LNCAP (cell line): ENCODE results near the gene TTC39C.

Experiments
- CTCF ChIP-seq: fragments of 450-650 bp; IDR thresholded peaks from 2 replicates; pipeline ENCODE4 v1.5.1; 2017; ENCODE audit warnings: mild to moderate bottlenecking

Gene TTC39C

DNA sequence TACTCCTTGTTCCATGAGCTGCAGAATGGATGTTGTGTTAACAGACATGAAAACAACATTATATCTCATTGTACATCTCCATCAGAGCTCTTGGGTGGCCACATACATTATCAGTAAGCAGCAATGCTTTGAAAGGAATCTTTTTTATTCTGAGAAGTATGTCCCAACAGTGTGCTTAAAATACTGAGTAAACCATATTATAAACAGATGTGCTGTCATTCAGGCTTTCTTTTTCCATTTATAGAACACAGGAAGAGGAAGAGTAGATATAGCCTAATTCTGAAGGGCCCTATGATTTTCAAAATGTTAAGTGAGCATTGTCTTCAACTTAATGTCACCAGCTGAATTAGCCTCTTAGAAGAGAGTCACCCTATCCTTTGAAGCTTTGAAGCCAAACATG lies 80.0 kb downstream of the TTC39C start:
- TF ChIP-seq CTCF, result no peak

GRCh38 chr18:24095976-24096375 lies 81.4 kb downstream of the TTC39C start:
- no peak for TF ChIP-seq CTCF

DNA sequence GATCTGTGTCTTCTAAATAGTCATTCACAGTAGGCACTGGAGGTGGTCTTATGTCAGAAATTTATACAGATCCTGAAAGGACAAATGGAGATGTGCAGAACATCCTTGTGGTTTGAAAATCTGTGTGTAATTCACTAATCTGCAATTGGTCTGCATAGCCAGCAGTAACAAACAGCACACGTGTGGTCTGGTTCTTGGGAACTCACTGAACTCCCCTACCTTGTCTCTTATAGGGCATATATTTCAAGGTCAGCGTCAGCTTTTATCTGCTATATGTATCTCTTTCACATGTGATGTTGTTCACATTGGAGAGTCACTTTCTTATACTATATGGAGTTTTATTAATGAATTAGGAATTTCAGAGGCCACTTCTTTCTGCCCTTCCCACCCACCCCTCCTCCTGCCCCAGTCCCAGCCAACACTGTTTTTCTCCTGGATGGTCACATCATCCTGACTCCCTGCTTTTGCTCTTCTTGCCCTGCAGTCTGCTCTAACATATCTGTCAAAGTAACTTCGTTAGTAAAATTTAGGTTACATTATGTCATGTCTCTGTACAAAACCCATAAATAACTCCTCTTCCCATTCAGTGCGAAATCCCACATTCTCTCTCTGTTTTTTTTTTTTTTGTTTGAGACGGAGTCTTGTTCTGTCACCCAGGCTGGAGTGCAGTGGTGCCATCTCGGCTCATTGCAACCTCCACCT lies 88.9 kb downstream of the TTC39C start:
- TF ChIP-seq CTCF, result no peak

GRCh38 chr18:24104486-24104885 lies 89.9 kb downstream of the TTC39C start:
- no peak for TF ChIP-seq CTCF

DNA sequence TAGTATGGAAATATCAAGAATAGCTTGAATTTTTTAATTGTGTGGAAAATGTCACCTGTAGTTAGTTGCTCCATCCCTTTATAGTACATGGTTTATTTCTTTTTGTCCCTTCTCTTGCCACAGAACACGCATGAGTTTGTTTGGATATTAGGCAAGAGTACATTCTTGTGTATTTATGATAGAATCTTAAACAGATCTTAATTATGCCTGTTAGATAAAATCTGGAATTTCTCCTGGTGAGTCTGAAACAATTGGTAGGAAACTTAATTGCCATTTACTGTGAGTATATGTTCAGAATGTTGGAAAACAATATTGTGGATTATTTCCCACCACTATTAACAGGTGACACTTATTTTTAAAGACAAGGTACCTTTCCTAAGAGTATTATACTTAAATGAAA lies 94.1 kb downstream of the TTC39C start:
- TF ChIP-seq CTCF, result no peak

DNA sequence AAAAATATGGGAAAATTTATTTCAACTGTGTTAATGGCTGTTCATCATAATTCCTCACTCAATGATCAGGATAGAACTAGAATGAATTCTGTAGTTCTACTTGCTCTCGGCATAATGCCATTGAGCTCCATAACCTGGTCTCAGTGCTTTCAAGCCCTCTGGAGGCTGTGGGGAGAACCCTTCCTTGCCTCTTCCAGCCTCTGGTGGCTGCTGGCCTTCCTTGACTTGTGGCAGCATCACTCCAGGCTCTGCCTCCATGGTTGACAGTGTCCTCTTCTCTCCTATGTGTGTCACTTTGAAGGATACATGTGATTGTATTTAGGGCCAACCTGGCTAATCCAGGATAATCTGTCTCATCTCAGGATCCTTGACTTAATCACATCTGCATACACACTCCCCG lies 97.4 kb downstream of the TTC39C start:
- no peak for TF ChIP-seq CTCF

GRCh38 chr18:24112464-24112863 lies 97.9 kb downstream of the TTC39C start:
- TF ChIP-seq CTCF, result no peak
